Small intestine (tissue), 7 donors: Measurements from ENCODE around the gene FAM131B. TPM values are rescaled to one million over a fixed set of nuclear protein-coding genes. Genes with fewer than 3 reads are reported as not detected.

ENCODE experiments used
- DNase-seq, 2 donors: peaks; one replicate each; pipeline versions ENCODE4 v3.0.0 to v3.0.0-alpha.2; 2013
- FAIRE-seq: peaks from 2 replicates; lab custom pipeline; 2012; peaks lifted over from hg19 to GRCh38; lab: Jason Lieb, UNC
- H3K27ac ChIP-seq, 3 donors: one replicate each; pipeline ENCODE4 v1.5.1; 2013; ENCODE audit warnings: low read length in 2 of 3, mild to moderate bottlenecking in 2 of 3, control low read depth in 1 of 3, inconsistent platforms in 1 of 3, low read depth in 1 of 3, moderate library complexity in 1 of 3
- H3K27me3 ChIP-seq, 3 donors: one replicate each; pipeline ENCODE4 v1.6.1; 2013; ENCODE audit warnings: low read length in 3 of 3, inconsistent platforms in 1 of 3; ENCODE audit not compliant: control insufficient read depth in 3 of 3, insufficient read depth in 3 of 3
- H3K36me3 ChIP-seq, 3 donors: one replicate each; pipeline ENCODE4 v1.6.1; 2013; ENCODE audit warnings: low read length in 3 of 3, inconsistent platforms in 1 of 3, low read depth in 1 of 3, mild to moderate bottlenecking in 1 of 3, moderate library complexity in 1 of 3; ENCODE audit not compliant: control insufficient read depth in 3 of 3, insufficient read depth in 2 of 3
- H3K4me1 ChIP-seq, 3 donors: one replicate each; pipeline ENCODE4 v1.6.1; 2013; ENCODE audit warnings: low read length in 2 of 3, inconsistent platforms in 1 of 3, low read depth in 1 of 3, mild to moderate bottlenecking in 1 of 3, moderate library complexity in 1 of 3; ENCODE audit not compliant: control insufficient read depth in 3 of 3, insufficient read depth in 2 of 3
- H3K4me3 ChIP-seq, 3 donors: one replicate each; pipeline ENCODE4 v1.5.1; 2013; ENCODE audit warnings: low read length in 3 of 3, control low read depth in 1 of 3, inconsistent platforms in 1 of 3, low read depth in 1 of 3, mild to moderate bottlenecking in 1 of 3, moderate library complexity in 1 of 3
- H3K9me3 ChIP-seq, 2 donors: one replicate each; pipeline ENCODE4 v1.6.1; 2013; ENCODE audit warnings: low read depth in 1 of 2, low read length in 1 of 2; ENCODE audit not compliant: control insufficient read depth in 2 of 2, insufficient read depth in 1 of 2
- WGBS, 3 donors: extraction: QIAGEN DNeasy Blood & Tissue Kit; methylation state at CpG; one replicate each; pipeline ENCODE4 v1.1.7; 2013; 5-methylcytosine and 5-hydroxymethylcytosine counted together
- polyA plus RNA-seq, 4 donors: library from polyadenylated mRNA; stranded (reverse) in 3 of 4; unstranded in 1 of 4; fragments of 200-250 nt in 3 of 4; fragments of 120-200 nt in 1 of 4; gene quantifications; one replicate each; pipeline versions ENCODE4 v1.2.1 to v1.2.3, GENCODE V29; 2013
- donor health status: healthy with polysubstance abuse.
- donor health status: control.
- donor health status: control.
- donor health status: Bipolar disorder and iron deficiency.
- donor health status: healthy.

The FAM131B gene
- polyA plus RNA-seq, 4 donors: 0.54 to 3.3 (median 1.5) TPM; not detected in 1

- 85 to 93% (median 89%) methylated on average over 5 of the region's 5 CpGs for WGBS, 3 donors
- no peak overlapping the region for H3K27ac ChIP-seq
Observed at GRCh38 chr7:143374561-143374960, 12.0 kb upstream of the FAM131B start.

GRCh38 chr7:143373255-143373794 lies 10.8 kb upstream of the FAM131B start:
- no peak for DNase-seq
- Histone ChIP-seq H3K27me3 (no peaks in the 10 kb centered on the region), H3K27ac (no peak overlapping the region), H3K4me3 (no peak overlapping the region), H3K4me1 (peaks cover 0 to 7% (median 7%) of the 10 kb centered on the region in 3 donors), H3K9me3 (no peaks in the 10 kb centered on the region), H3K36me3 (no peaks in the 10 kb centered on the region)
- WGBS, 3 donors: 85 to 91% (median 87%) methylated on average over 4 of the region's 4 CpGs
- FAIRE-seq: no peak

More at GRCh38 chr7:143374561-143374960, 12.0 kb upstream of the FAM131B start:
- no peaks in the 10 kb centered on the region for H3K9me3 ChIP-seq
- no peaks in the 10 kb centered on the region for H3K27me3 ChIP-seq
- no peak for DNase-seq
- H3K4me3 ChIP-seq: no peak overlapping the region
- FAIRE-seq: no peak
- no peaks in the 10 kb centered on the region for H3K36me3 ChIP-seq
- peaks cover 3 to 8% (median 4%) of the 10 kb centered on the region in 3 donors for H3K4me1 ChIP-seq

- 15 to 30% (median 28%) methylated on average over 4 of the region's 4 CpGs for WGBS, 3 donors
- H3K36me3 ChIP-seq: no peaks in the 10 kb centered on the region
- no peaks in the 10 kb centered on the region for H3K27me3 ChIP-seq
- H3K4me3 ChIP-seq: no peak overlapping the region
- no peaks in the 10 kb centered on the region for H3K9me3 ChIP-seq
- FAIRE-seq: no peak
- H3K27ac ChIP-seq: peak overlapping the region in 1 of 3 donors; percentile 49
- DNase-seq: peak in 1 of 2 donors; percentile 73
- H3K4me1 ChIP-seq: peaks cover 0 to 8% (median 7%) of the 10 kb centered on the region in 3 donors
Observed at GRCh38 chr7:143372070-143372469, 9.6 kb upstream of the FAM131B start.

DNA sequence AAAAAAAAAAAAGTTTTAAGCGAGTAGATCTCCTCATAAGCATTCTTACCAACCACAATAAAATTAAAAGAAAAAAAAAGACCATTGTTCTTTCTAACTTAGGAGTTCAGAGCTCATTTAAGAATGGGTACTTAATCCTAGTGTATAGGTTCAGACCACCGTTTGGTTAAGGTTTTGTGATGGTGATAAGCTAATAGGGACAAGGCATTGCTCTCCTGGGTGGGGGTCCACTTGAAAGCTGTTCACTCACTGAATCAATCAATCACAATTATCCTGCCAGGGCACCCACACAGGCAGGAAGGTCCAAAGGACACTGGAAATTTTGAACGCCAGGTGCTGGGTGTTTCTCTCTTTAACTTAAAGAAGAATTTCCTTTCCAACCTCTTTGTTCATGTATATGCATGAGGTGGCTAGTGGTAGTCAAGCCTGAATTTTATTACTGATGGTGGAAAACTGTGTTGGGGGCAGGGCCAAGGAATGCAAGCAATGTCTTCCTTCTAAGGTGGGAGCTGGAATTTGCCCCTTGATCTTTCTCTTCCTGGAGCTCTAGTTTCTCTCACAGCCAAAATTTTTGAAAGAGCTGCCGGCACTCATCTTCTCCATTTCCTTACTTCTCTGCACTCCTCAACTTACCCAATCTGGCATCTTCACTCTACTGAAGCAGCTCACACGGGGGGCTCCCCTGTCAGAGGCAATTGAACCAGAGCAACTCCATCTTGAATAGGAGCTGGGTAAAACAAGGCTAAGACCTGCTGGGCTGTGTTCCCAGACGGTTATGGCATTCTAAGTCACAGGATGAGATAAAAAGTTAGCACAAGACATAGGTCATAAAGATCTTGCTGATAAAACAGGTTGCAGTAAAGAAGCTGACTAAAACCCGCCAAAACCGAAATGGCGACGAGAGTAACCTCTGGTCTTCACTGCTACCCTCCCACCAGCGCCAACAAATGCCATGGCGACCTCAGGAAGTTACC lies 7.5 kb upstream of the FAM131B start:
- Histone ChIP-seq H3K27ac (peak overlapping the region in 1 of 3 donors; percentile 59), H3K36me3 (no peaks in the 10 kb centered on the region), H3K4me3 (no peak overlapping the region), H3K27me3 (peaks cover 0 to 6% (median 0%) of the 10 kb centered on the region in 3 donors), H3K4me1 (peaks cover 0 to 7% (median 6%) of the 10 kb centered on the region in 3 donors), H3K9me3 (no peaks in the 10 kb centered on the region)
- DNase-seq (peak; percentile 59 to 73), FAIRE-seq (no peak)
- WGBS, 3 donors: 20 to 58% (median 44%) methylated on average over 11 to 12 of the region's 12 CpGs

DNA sequence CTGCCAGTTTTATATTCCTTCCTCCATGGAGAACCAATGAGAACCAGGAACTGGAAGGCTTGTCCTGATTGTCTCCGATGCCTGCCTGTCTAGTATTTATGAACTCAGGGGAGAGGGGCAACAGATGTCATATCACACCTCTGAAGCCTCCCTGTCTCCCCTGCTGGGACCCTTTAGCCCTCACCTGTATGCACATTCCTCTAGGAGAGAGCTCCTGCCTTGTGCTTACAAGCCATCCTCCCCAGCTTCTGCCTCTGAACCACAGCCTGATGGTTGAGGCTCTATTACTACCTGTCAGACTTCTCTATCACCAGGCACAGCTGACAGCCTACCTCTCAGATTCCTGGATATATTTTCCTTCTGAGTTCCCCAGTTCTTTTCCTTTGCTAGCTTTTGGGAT lies 5.9 kb upstream of the FAM131B start:
- DNase-seq (no peak), FAIRE-seq (no peak)
- H3K27me3 ChIP-seq: peaks cover 0 to 21% (median 3%) of the 10 kb centered on the region in 3 donors
- H3K36me3 ChIP-seq: no peaks in the 10 kb centered on the region
- no peaks in the 10 kb centered on the region for H3K9me3 ChIP-seq
- H3K27ac ChIP-seq: peak overlapping the region in 1 of 3 donors; percentile 9
- H3K4me1 ChIP-seq: peaks cover 0 to 7% (median 6%) of the 10 kb centered on the region in 3 donors
- no peak overlapping the region for H3K4me3 ChIP-seq
- 38 to 57% (median 57%) methylated on average over 1 of the region's 1 CpG for WGBS, 3 donors

GRCh38 chr7:143367972-143368371 lies 5.5 kb upstream of the FAM131B start:
- FAIRE-seq (no peak), DNase-seq (peak in 1 of 2 donors; percentile 96)
- H3K4me3 ChIP-seq: no peak overlapping the region
- WGBS, 3 donors: 4 to 59% (median 36%) methylated on average over 4 of the region's 4 CpGs
- peak overlapping the region in 1 of 3 donors; percentile 9 for H3K27ac ChIP-seq
- no peaks in the 10 kb centered on the region for H3K9me3 ChIP-seq
- peaks cover 0 to 7% (median 6%) of the 10 kb centered on the region in 3 donors for H3K4me1 ChIP-seq
- H3K36me3 ChIP-seq: no peaks in the 10 kb centered on the region
- peaks cover 0 to 25% (median 7%) of the 10 kb centered on the region in 3 donors for H3K27me3 ChIP-seq

GRCh38 chr7:143363016-143363937 lies 764 bp upstream of the FAM131B start:
- Histone ChIP-seq H3K4me1 (peaks cover 3 to 5% (median 3%) of the 10 kb centered on the region in 3 donors), H3K27ac (no peak overlapping the region), H3K4me3 (peak overlapping the region in 1 of 3 donors; percentile 64), H3K9me3 (no peaks in the 10 kb centered on the region), H3K27me3 (peaks cover 4 to 61% (median 11%) of the 10 kb centered on the region in 3 donors), H3K36me3 (no peaks in the 10 kb centered on the region)
- WGBS, 3 donors: 59 to 63% (median 61%) methylated on average over 19 of the region's 19 CpGs
- FAIRE-seq (no peak), DNase-seq (no peak)
